ENCODE measurements around the gene AGBL1.

Gene AGBL1

GRCh38 chr15:86892774-86893449 is 813.2 kb downstream of the AGBL1 start:
- Mint-ChIP-seq H3K4me1 (peaks cover 6% of the 10 kb centered on the region), H3K36me3 (ENCODE audit: low read depth) (no peaks in the 10 kb centered on the region), H3K27me3 (ENCODE audit: low read depth, poor library complexity) (no peaks in the 10 kb centered on the region), H3K27ac (no peak overlapping the region), H3K4me3 (no peak overlapping the region), H3K9me3 (no peaks in the 10 kb centered on the region)
- DNase-seq: no peak
- TF ChIP-seq CTCF (IDR thresholded peaks at IDR 0.05): no peak

GRCh38 chr15:86894269-86894668 is 814.6 kb downstream of the AGBL1 start:
- Mint-ChIP-seq H3K27me3 (ENCODE audit: low read depth, poor library complexity) (no peaks in the 10 kb centered on the region), H3K9me3 (peaks cover 11% of the 10 kb centered on the region), H3K4me1 (peaks cover 6% of the 10 kb centered on the region), H3K36me3 (ENCODE audit: low read depth) (no peaks in the 10 kb centered on the region), H3K27ac (no peak overlapping the region), H3K4me3 (no peak overlapping the region)
- no peak for DNase-seq
- TF ChIP-seq CTCF (IDR thresholded peaks at IDR 0.05): no peak

GRCh38 chr15:86903642-86904421 is 824.2 kb downstream of the AGBL1 start:
- H3K36me3 Mint-ChIP-seq (ENCODE audit: low read depth): no peaks in the 10 kb centered on the region
- H3K27me3 Mint-ChIP-seq (ENCODE audit: low read depth, poor library complexity): no peaks in the 10 kb centered on the region
- peaks cover 11% of the 10 kb centered on the region for H3K9me3 Mint-ChIP-seq
- peaks cover 4% of the 10 kb centered on the region for H3K4me1 Mint-ChIP-seq
- no peak overlapping the region for H3K27ac Mint-ChIP-seq
- DNase-seq: no peak
- no peak for TF ChIP-seq CTCF (IDR thresholded peaks at IDR 0.05)
- no peak overlapping the region for H3K4me3 Mint-ChIP-seq

- Mint-ChIP-seq H3K27me3 (ENCODE audit: low read depth, poor library complexity) (no peaks in the 10 kb centered on the region), H3K36me3 (ENCODE audit: low read depth) (no peaks in the 10 kb centered on the region), H3K4me1 (peaks cover 4% of the 10 kb centered on the region), H3K4me3 (no peak overlapping the region), H3K27ac (no peak overlapping the region), H3K9me3 (peaks cover 9% of the 10 kb centered on the region)
- TF ChIP-seq CTCF (IDR thresholded peaks at IDR 0.05): no peak
- DNase-seq: no peak
Observed at GRCh38 chr15:86905625-86906256, 826.1 kb downstream of the AGBL1 start.

GRCh38 chr15:86906376-86906775 is 826.7 kb downstream of the AGBL1 start:
- no peak overlapping the region for H3K27ac Mint-ChIP-seq
- H3K4me3 Mint-ChIP-seq: no peak overlapping the region
- H3K4me1 Mint-ChIP-seq: peaks cover 4% of the 10 kb centered on the region
- no peaks in the 10 kb centered on the region for H3K27me3 Mint-ChIP-seq (ENCODE audit: low read depth, poor library complexity)
- H3K36me3 Mint-ChIP-seq (ENCODE audit: low read depth): no peaks in the 10 kb centered on the region
- no peak for DNase-seq
- peaks cover 9% of the 10 kb centered on the region for H3K9me3 Mint-ChIP-seq
- TF ChIP-seq CTCF (IDR thresholded peaks at IDR 0.05): no peak

Data from nephron progenitor cell (in vitro differentiated cells).